ENCODE measurements around the gene OTOA. TPM values are rescaled to one million over a fixed set of nuclear protein-coding genes. Genes with fewer than 3 reads are reported as not detected.

OTOA gene
- total RNA-seq, 2 experiments from 2014 or later: not detected

DNA sequence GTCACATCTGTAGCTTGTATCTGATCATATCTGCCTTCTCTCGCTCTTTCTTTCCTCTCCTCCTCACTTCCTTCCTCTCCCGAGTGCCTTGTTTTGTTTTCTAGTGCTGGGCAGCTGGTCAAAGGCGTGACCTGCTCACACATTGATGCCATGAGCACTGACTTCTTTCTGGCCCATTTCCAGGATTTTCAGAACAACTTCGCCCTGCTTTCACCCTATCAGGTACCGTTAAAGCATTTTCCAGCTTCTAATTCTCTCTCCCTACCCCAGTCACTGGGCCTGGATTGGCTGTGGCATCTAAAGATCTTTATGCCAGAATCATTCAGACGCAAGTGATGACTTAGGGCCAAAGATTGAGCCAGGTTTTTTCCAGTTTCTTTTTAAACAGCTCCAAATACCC, 55.5 kb downstream of the OTOA start:
- Histone ChIP-seq H3K4me2 (ENCODE audit: low read length) (no peak overlapping the region), H3K4me1 (ENCODE audit: insufficient read depth, low read length, poor library complexity, severe bottlenecking) (peaks cover 6% of the 10 kb centered on the region), H4K20me1 (ENCODE audit: insufficient read depth, low read length) (no peaks in the 10 kb centered on the region), H3K9me2 (ENCODE audit: insufficient read depth, low read length) (no peaks in the 10 kb centered on the region), H3K79me2 (ENCODE audit: insufficient read depth, low read depth, low read length) (no peaks in the 10 kb centered on the region), H2AFZ (ENCODE audit: low read length) (0 out of 2 replicates have a peak overlapping the region, but pooled peaks have one; percentile 1), H3K9me3 (ENCODE audit: low read length) (no peaks in the 10 kb centered on the region), H3K36me3 (ENCODE audit: insufficient read depth, low read length) (no peaks in the 10 kb centered on the region), H3K4me3 (ENCODE audit: low read depth, low read length, poor library complexity, severe bottlenecking) (no peak overlapping the region), H3K27ac (ENCODE audit: low read depth, low read length, poor library complexity, severe bottlenecking) (no peak overlapping the region)
- TF ChIP-seq, protein P1, sequence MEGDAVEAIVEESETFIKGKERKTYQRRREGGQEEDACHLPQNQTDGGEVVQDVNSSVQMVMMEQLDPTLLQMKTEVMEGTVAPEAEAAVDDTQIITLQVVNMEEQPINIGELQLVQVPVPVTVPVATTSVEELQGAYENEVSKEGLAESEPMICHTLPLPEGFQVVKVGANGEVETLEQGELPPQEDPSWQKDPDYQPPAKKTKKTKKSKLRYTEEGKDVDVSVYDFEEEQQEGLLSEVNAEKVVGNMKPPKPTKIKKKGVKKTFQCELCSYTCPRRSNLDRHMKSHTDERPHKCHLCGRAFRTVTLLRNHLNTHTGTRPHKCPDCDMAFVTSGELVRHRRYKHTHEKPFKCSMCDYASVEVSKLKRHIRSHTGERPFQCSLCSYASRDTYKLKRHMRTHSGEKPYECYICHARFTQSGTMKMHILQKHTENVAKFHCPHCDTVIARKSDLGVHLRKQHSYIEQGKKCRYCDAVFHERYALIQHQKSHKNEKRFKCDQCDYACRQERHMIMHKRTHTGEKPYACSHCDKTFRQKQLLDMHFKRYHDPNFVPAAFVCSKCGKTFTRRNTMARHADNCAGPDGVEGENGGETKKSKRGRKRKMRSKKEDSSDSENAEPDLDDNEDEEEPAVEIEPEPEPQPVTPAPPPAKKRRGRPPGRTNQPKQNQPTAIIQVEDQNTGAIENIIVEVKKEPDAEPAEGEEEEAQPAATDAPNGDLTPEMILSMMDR (conservative IDR thresholded peaks at IDR 0.05; ENCODE audit: low read length): no peak
- TF ChIP-seq EZH2phosphoT487 (IDR thresholded peaks at IDR 0.05; ENCODE audit: borderline replicate concordance, low read depth, low read length): no peak
- DNase-seq (ENCODE audit: low spot score): no peak
- ChIA-PET CTCF (ENCODE audit: unreplicated experiment) (no interaction called here), POLR2A (interaction anchor here (0.7 to 0.8 kb wide), 2 partner anchors 8 to 77 kb away, joined by 3 read pairs; no protein-coding TSS in a partner anchor)
- intact Hi-C loops (cut with micrococcal nuclease; ENCODE audit: unreplicated experiment): no loop called here
- BruUV-seq (replicated peaks): no TSS peak

DNA sequence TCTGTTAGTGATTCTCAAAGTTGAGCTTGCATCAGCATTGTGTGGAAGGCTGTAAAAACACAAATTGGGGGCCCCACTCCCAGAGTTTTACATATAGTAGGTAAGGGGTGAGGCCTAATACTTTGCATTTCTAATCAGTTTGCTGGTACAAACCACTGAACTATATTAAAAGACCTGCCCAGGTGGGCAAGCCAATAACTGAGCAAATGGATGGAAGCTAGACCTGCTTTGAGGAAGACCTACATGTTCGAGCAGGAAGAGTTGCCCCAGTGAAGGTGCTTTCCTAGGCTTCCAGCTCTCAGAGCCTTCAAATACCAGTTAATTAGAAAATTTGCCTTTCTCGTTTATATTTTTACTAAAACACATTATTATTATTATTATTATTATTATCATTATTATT, 56.8 kb downstream of the OTOA start:
- Histone ChIP-seq H3K27ac (ENCODE audit: low read depth, low read length, poor library complexity, severe bottlenecking) (no peak overlapping the region), H3K4me2 (ENCODE audit: low read length) (no peak overlapping the region), H3K36me3 (ENCODE audit: insufficient read depth, low read length) (no peaks in the 10 kb centered on the region), H3K79me2 (ENCODE audit: insufficient read depth, low read depth, low read length) (no peaks in the 10 kb centered on the region), H3K9me3 (ENCODE audit: low read length) (no peaks in the 10 kb centered on the region), H2AFZ (ENCODE audit: low read length) (peak overlapping the region; percentile 63), H3K4me3 (ENCODE audit: low read depth, low read length, poor library complexity, severe bottlenecking) (no peak overlapping the region), H3K4me1 (ENCODE audit: insufficient read depth, low read length, poor library complexity, severe bottlenecking) (peaks cover 6% of the 10 kb centered on the region), H3K9me2 (ENCODE audit: insufficient read depth, low read length) (no peaks in the 10 kb centered on the region), H4K20me1 (ENCODE audit: insufficient read depth, low read length) (no peaks in the 10 kb centered on the region)
- TF ChIP-seq, protein P1 (conservative IDR thresholded peaks at IDR 0.05; ENCODE audit: low read length): no peak
- TF ChIP-seq EZH2phosphoT487 (IDR thresholded peaks at IDR 0.05; ENCODE audit: borderline replicate concordance, low read depth, low read length): no peak
- no TSS peak for BruUV-seq (replicated peaks)
- intact Hi-C loops (cut with micrococcal nuclease; ENCODE audit: unreplicated experiment): no loop called here
- ChIA-PET POLR2A (no interaction called here), CTCF (ENCODE audit: unreplicated experiment) (no interaction called here)
- DNase-seq (ENCODE audit: low spot score): peak; percentile 25

DNA sequence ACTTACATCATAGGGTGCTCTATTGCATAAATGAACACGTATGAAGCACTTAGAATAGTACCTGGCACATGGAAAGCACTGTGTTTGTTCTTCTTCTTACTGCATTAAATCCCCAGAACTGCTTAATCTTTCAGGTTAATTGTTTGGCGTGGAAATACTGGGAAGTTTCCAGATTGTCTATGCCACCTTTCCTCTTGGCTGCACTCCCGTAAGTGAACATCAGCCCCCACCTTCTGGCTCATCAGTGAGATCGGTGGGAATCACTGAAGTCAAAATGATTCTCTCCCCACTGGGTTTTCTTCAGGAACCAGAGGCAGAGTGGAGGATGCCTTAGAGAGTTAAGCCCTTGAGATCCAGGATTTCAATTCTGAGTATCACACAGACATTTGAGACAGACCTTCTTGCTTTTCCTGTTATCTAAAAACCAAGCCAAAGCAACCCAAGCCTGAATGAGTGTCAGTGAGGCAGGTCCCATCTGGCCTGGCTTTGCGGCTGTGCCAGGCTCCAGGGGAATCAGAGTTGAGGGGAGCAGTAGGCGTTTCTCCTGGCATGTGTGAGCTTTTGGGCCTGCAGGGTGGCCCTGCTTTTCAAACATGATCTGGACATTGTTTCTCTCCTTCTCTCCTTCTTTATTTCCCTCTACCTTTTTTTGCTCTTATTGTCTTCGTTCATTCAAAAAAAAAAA, 59.1 kb downstream of the OTOA start:
- Histone ChIP-seq H3K27ac (ENCODE audit: low read depth, low read length, poor library complexity, severe bottlenecking) (no peak overlapping the region), H3K36me3 (ENCODE audit: insufficient read depth, low read length) (no peaks in the 10 kb centered on the region), H3K79me2 (ENCODE audit: insufficient read depth, low read depth, low read length) (no peaks in the 10 kb centered on the region), H3K9me3 (ENCODE audit: low read length) (no peaks in the 10 kb centered on the region), H3K4me2 (ENCODE audit: low read length) (no peak overlapping the region), H2AFZ (ENCODE audit: low read length) (no peak overlapping the region), H3K4me1 (ENCODE audit: insufficient read depth, low read length, poor library complexity, severe bottlenecking) (peaks cover 6% of the 10 kb centered on the region), H3K4me3 (ENCODE audit: low read depth, low read length, poor library complexity, severe bottlenecking) (no peak overlapping the region), H4K20me1 (ENCODE audit: insufficient read depth, low read length) (no peaks in the 10 kb centered on the region), H3K9me2 (ENCODE audit: insufficient read depth, low read length) (no peaks in the 10 kb centered on the region)
- CTCF ChIA-PET (ENCODE audit: unreplicated experiment): no interaction called here
- intact Hi-C loops (cut with micrococcal nuclease; ENCODE audit: unreplicated experiment): no loop called here
- TF ChIP-seq, protein P1 (conservative IDR thresholded peaks at IDR 0.05; ENCODE audit: low read length): no peak
- no peak for TF ChIP-seq EZH2phosphoT487 (IDR thresholded peaks at IDR 0.05; ENCODE audit: borderline replicate concordance, low read depth, low read length)
- BruUV-seq (replicated peaks): no TSS peak
- DNase-seq (ENCODE audit: low spot score): no peak
- POLR2A ChIA-PET: interaction anchor here (0.6 to 0.7 kb wide), 3 partner anchors 31 to 295 kb away, joined by 3 to 4 read pairs (median 3); no protein-coding TSS in a partner anchor

All from OCI-LY7 (cell line).